GM12892 (cell line): ENCODE results near the gene TMEM221.

Source experiments
- POLR2A ChIP-seq: IDR thresholded peaks from 2 replicates; pipeline ENCODE4 v1.6.1; 2011; ENCODE audit warnings: low read depth, low read length, control low read depth
- POLR2AphosphoS5 ChIP-seq: IDR thresholded peaks from 2 replicates; pipeline ENCODE4 v1.6.1; 2011; ENCODE audit warnings: low read depth, low read length, control low read depth
- TAF1 ChIP-seq: IDR thresholded peaks from 2 replicates; pipeline ENCODE4 v1.6.1; 2011; ENCODE audit warnings: low read depth, mild to moderate bottlenecking, control low read depth, low read length, borderline replicate concordance

DNA sequence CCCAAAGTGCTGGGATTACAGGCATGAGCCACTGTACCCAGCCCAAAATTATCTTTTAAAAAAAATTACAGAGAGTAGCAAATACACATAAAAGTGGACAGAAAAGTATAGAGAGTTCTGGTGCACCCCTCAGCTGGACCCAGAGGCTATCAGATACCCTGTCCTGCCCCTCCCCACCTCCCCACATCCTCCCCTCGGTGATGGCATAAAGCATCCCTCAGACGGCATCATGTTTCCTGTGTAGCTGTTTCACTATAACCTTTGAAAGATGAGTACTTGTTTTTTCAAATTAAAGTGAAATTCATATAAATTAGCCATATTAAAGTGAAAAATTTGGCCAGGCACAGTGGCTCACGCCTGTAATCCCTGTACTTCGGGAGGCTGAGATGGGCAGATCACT, 41.9 kb upstream of the TMEM221 start:
- TF ChIP-seq TAF1 (no peak), POLR2A (no peak), POLR2AphosphoS5 (no peak)
